ENCODE results near the gene STBD1. TPM values are rescaled to one million over a fixed set of nuclear protein-coding genes. Genes with fewer than 3 reads are reported as not detected.

STBD1 gene
- total RNA-seq, 4 donors from 2014 or later: 14.8 to 30.2 (median 17.7) TPM

- intact Hi-C loops (cut with DNase I): no loop called here
- Histone ChIP-seq H3K4me1 (peaks cover 14 to 19% (median 16%) of the 10 kb centered on the region in 4 donors), H3K27ac (replicated peaks in 1 of 4) (no peak overlapping the region), H3K4me3 (no peak overlapping the region), H3K9me3 (peaks cover 0 to 8% (median 1%) of the 10 kb centered on the region in 4 donors), H3K36me3 (no peaks in the 10 kb centered on the region), H3K27me3 (no peaks in the 10 kb centered on the region)
- WGBS: 79% methylated on average over 1 of the region's 1 CpG
- DNase-seq (ENCODE audit: extremely low spot score): no peak
- no peak for TF ChIP-seq EP300 (IDR thresholded peaks at IDR 0.05)
- no peak for TF ChIP-seq CTCF (IDR thresholded peaks at IDR 0.05)
- no peak for TF ChIP-seq POLR2AphosphoS5 (IDR thresholded peaks at IDR 0.05)
- TF ChIP-seq POLR2A (IDR thresholded peaks at IDR 0.05; ENCODE audit: low read depth): no peak
Observed at GRCh38 chr4:76301775-76302162, 4.8 kb upstream of the STBD1 start.

- H3K4me3 ChIP-seq: no peak overlapping the region
- H3K27ac ChIP-seq (replicated peaks in 1 of 4): no peak overlapping the region
- no peak for DNase-seq (ENCODE audit: extremely low spot score)
- TF ChIP-seq POLR2AphosphoS5 (IDR thresholded peaks at IDR 0.05) (no peak), CTCF (IDR thresholded peaks at IDR 0.05) (no peak), EP300 (IDR thresholded peaks at IDR 0.05) (no peak), POLR2A (IDR thresholded peaks at IDR 0.05; ENCODE audit: low read depth) (no peak)
- H3K9me3 ChIP-seq: peaks cover 0 to 4% (median 1%) of the 10 kb centered on the region in 4 donors
- 84% methylated on average over 3 of the region's 3 CpGs for WGBS
- no peaks in the 10 kb centered on the region for H3K27me3 ChIP-seq
- intact Hi-C loops (cut with DNase I): no loop called here
- H3K36me3 ChIP-seq: no peaks in the 10 kb centered on the region
- H3K4me1 ChIP-seq: peaks cover 15 to 28% (median 26%) of the 10 kb centered on the region in 4 donors
Observed at GRCh38 chr4:76302826-76303438, 3.6 kb upstream of the STBD1 start.

- H3K4me3 ChIP-seq: peak overlapping the region; percentile 63 to 95 (median 73)
- no peak for DNase-seq (ENCODE audit: extremely low spot score)
- WGBS: 78% methylated on average over 7 of the region's 7 CpGs
- H3K9me3 ChIP-seq: no peaks in the 10 kb centered on the region
- intact Hi-C loops (cut with DNase I): loop anchor here (5.0 kb wide), 3 partner anchors 53 to 128 kb away; partner anchors contain the start of genes CCDC158 and FAM47E
- peaks cover 0 to 11% (median 5%) of the 10 kb centered on the region in 4 donors for H3K36me3 ChIP-seq
- peaks cover 27 to 48% (median 40%) of the 10 kb centered on the region in 4 donors for H3K4me1 ChIP-seq
- H3K27ac ChIP-seq (replicated peaks in 1 of 4): peak overlapping the region; percentile 88 to 90 (median 90)
- H3K27me3 ChIP-seq: no peaks in the 10 kb centered on the region
- no peak for TF ChIP-seq EP300 (IDR thresholded peaks at IDR 0.05)
- no peak for TF ChIP-seq POLR2AphosphoS5 (IDR thresholded peaks at IDR 0.05)
- TF ChIP-seq CTCF (IDR thresholded peaks at IDR 0.05): no peak
- no peak for TF ChIP-seq POLR2A (IDR thresholded peaks at IDR 0.05; ENCODE audit: low read depth)
Observed at GRCh38 chr4:76305033-76305687, 1.4 kb upstream of the STBD1 start.

GRCh38 chr4:76306882-76307659, 538 bp downstream of the STBD1 start:
- Histone ChIP-seq H3K9me3 (no peaks in the 10 kb centered on the region), H3K4me3 (peak overlapping the region; percentile 63 to 95 (median 73)), H3K27me3 (no peaks in the 10 kb centered on the region), H3K36me3 (peaks cover 0 to 17% (median 8%) of the 10 kb centered on the region in 4 donors), H3K4me1 (peaks cover 22 to 52% (median 45%) of the 10 kb centered on the region in 4 donors), H3K27ac (replicated peaks in 1 of 4) (peak overlapping the region; percentile 88 to 90 (median 90))
- intact Hi-C loops (cut with DNase I): loop anchor here (5.0 kb wide), 3 partner anchors 55 to 130 kb away; partner anchors contain the start of genes CCDC158 and FAM47E
- TF ChIP-seq CTCF (IDR thresholded peaks at IDR 0.05) (peak; percentile 37 to 54 (median 43)), EP300 (IDR thresholded peaks at IDR 0.05) (no peak)
- WGBS: 4% methylated on average over 17 of the region's 37 CpGs
- no peak for DNase-seq (ENCODE audit: extremely low spot score)
